Measurements from ENCODE around the gene UMODL1.

Gene UMODL1

DNA sequence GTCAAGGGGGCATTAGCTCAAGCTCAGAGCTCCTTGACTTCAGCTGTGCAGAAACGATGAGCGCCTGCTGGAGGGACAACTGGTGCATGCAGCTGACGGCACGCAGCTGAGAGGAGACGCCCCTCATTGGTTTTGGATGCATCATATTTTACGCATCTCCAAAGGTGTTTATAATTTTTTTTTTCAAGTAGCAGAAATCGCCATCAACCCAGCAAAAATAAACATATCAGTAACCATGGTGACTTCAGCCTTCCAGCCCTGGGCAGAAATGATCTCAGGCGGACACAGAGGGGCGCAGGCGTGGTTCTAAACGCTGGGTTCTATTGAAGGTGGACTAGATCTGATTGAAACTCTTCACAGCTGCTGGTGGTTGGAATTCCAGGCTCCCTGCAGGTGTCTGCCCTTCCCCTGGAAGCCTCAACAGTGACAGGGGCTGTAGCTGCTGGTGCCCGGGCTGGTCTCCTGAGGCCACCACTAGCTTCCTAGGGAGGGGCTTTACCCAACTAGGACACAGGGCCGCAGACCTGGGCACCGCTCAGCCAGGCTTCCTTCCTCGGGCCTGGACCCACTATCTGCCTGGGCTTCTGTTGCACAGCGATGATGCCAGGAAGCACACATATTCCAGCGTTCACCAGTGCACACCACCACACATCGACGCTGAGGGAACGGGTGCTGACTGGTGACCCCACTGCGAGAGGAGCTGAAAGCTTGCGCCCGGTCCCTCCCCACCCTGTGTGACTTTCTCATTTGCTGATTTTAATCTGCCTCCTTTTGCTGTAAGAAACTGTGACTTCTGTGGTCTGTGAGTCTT lies 84.1 kb downstream of the UMODL1 start:
- TF ChIP-seq POLR2A (IDR thresholded peaks at IDR 0.05; ENCODE audit: low read depth, low read length), result no peak
- FAIRE-seq (no peak), DNase-seq (ENCODE audit: insufficient read length, low spot score) (no peak)

GRCh38 chr21:42156690-42157605 lies 85.8 kb downstream of the UMODL1 start:
- no peak for FAIRE-seq
- TF ChIP-seq POLR2A (IDR thresholded peaks at IDR 0.05; ENCODE audit: low read depth, low read length), result no peak

GRCh38 chr21:42157606-42158310 lies 86.6 kb downstream of the UMODL1 start:
- no peak for DNase-seq (ENCODE audit: insufficient read length, low spot score)
- TF ChIP-seq POLR2A (IDR thresholded peaks at IDR 0.05; ENCODE audit: low read depth, low read length), result no peak
- no peak for FAIRE-seq

More at GRCh38 chr21:42156690-42157605, 85.8 kb downstream of the UMODL1 start:
- no peak for DNase-seq (ENCODE audit: insufficient read length, low spot score)

DNA sequence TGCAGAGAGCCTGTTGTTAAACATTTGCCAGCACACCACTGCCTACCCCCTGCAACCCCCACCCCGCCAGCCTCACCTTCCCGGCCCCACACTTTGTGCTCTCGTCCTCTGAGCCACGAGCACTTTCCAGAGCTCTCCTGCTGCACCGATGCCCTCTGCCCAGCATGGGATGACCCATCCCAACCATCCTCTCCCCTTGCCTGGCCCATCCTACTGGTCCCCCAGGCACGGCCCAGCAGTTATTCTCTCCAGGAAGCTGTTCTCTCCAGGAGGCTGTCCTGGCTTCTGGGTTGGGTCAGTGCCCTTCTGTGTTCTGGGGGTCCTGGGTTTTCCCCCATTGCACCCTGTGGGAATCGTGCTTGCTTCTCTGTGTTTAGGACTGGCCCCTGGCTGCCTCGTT lies 87.7 kb downstream of the UMODL1 start:
- DNase-seq (ENCODE audit: insufficient read length, low spot score) (no peak), FAIRE-seq (no peak)
- TF ChIP-seq POLR2A (IDR thresholded peaks at IDR 0.05; ENCODE audit: low read depth, low read length), result no peak

DNA sequence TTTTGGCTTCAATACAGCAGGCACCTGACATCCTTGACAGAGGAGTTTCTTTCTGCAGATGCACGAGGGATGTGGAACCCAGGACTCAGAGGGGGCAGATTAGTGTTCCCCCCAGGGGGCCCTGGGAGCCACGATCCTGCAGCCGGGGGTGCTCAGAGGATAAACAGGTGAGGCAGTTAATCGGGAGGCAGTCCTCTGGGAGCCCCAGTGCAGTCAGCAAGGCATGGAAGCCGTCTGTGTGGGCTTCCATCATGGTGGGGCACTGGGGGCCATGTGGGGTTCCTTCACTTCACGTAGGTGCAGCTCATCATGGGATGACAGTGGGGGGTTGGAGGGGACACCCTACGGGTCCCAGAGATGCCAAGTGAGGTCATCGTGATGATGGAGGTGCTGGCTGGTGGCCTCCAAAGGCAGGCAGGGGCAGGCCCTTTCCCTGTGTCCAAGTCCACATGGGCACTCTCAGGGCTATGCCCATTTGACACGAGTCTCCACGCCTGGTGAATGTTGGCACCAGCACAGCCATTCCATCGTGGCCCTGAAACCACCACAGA lies 88.5 kb downstream of the UMODL1 start:
- FAIRE-seq (no peak), DNase-seq (ENCODE audit: insufficient read length, low spot score) (no peak)
- no peak for TF ChIP-seq POLR2A (IDR thresholded peaks at IDR 0.05; ENCODE audit: low read depth, low read length)

- TF ChIP-seq POLR2A (IDR thresholded peaks at IDR 0.05; ENCODE audit: low read depth, low read length), result no peak
- DNase-seq (ENCODE audit: insufficient read length, low spot score) (no peak), FAIRE-seq (no peak)
These were observed 89.1 kb downstream of the UMODL1 start for GRCh38 chr21:42160111-42160721.

DNA sequence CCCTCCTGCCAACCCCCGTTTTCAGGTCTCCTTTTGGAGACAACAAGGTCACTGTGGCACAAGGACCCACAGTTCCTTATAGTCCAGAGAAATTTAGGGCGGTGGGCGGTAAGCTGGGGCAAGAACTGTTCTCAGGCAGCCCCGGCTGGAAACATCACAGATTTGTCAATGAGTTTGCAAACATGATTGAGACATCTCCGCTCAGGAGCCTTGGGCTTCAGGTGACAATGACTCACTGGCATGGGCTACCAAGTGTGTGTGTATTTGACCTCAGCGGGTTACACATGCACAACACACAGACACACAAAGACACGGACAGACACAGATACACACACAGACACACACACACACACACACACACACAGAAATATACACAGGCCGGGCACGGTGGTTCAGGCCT lies 89.6 kb downstream of the UMODL1 start:
- DNase-seq (ENCODE audit: insufficient read length, low spot score), result no peak
- TF ChIP-seq POLR2A (IDR thresholded peaks at IDR 0.05; ENCODE audit: low read depth, low read length), result no peak
- no peak for FAIRE-seq

GRCh38 chr21:42161401-42161955 lies 90.4 kb downstream of the UMODL1 start:
- no peak for DNase-seq (ENCODE audit: insufficient read length, low spot score)
- FAIRE-seq, result no peak
- TF ChIP-seq POLR2A (IDR thresholded peaks at IDR 0.05; ENCODE audit: low read depth, low read length), result no peak

- DNase-seq (ENCODE audit: insufficient read length, low spot score) (no peak), FAIRE-seq (no peak)
- no peak for TF ChIP-seq POLR2A (IDR thresholded peaks at IDR 0.05; ENCODE audit: low read depth, low read length)
These were observed 91.0 kb downstream of the UMODL1 start for GRCh38 chr21:42161956-42162681.

DNA sequence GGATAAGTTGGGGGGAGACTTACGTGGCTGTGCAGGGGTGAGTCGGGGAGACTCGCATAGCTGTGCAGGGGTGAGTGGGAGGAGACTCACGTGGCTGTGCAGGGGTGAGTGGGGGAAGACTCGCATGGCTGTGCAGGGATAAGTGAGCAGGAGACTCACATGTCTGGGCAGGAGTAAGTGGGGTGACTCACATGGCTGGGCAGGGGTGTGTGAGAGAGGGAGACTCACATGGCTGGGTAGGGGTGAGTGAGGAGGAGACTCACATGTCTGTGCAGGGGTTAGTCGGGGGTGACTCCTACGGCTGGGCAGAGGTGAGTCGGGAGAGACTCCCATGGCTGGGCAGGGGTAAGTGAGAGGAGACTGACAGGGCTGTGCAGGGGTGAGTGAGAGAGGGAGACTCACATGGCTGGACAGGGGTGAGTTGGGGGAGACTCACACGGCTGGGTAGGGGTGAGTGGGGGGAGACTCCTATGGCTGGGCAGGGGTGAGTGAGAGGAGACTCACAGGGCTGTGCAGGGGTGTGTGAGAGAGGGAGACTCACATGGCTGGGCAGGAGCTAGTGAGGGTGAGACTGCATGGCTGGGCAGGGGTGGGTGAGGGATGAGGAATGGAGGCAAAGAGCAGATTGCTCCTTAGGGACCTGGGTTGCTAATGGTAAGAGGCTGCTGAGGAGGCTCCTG lies 91.9 kb downstream of the UMODL1 start:
- FAIRE-seq (no peak), DNase-seq (ENCODE audit: insufficient read length, low spot score) (no peak)
- TF ChIP-seq POLR2A (IDR thresholded peaks at IDR 0.05; ENCODE audit: low read depth, low read length), result no peak

DNA sequence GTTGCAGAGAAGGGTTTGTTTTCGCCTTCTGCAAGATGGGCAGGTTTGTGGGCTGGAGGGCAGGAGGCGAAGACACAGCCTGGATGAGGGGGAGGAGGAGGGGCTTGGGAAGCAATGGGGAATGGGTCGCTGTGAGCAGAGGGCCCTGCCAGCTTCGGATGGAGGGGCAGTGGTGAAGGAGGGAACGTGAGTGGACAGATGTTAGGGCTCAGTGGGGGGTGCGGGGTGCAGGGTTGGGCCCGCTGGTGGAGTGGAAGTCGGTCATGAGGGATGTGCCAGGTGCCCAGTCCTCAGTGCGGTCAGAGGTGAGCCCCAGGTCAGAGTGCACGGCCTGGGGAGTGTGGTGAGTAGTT lies 92.4 kb downstream of the UMODL1 start:
- DNase-seq (ENCODE audit: insufficient read length, low spot score), result no peak
- no peak for TF ChIP-seq POLR2A (IDR thresholded peaks at IDR 0.05; ENCODE audit: low read depth, low read length)
- no peak for FAIRE-seq

Data from H54 (cell line).